Measurements from ENCODE around the gene HEMK1.

Gene HEMK1

GRCh38 chr3:50545781-50546180, 23.5 kb upstream of the HEMK1 start:
- no peak for DNase-seq

- no peak for DNase-seq
These were observed 20.1 kb upstream of the HEMK1 start for GRCh38 chr3:50549226-50549625.

GRCh38 chr3:50550079-50550736, 19.1 kb upstream of the HEMK1 start:
- DNase-seq = peak; percentile 12

GRCh38 chr3:50551054-50551659, 18.2 kb upstream of the HEMK1 start:
- DNase-seq = no peak

GRCh38 chr3:50551681-50552435, 17.5 kb upstream of the HEMK1 start:
- no peak for DNase-seq

- DNase-seq = no peak
These were observed 16.7 kb upstream of the HEMK1 start for GRCh38 chr3:50552598-50552997.

- DNase-seq = no peak
These were observed 14.8 kb upstream of the HEMK1 start for GRCh38 chr3:50554553-50554952.

- DNase-seq = no peak
These were observed 12.2 kb upstream of the HEMK1 start for GRCh38 chr3:50557106-50557505.

GRCh38 chr3:50557915-50558314, 11.4 kb upstream of the HEMK1 start:
- no peak for DNase-seq

- DNase-seq = no peak
These were observed 9.6 kb upstream of the HEMK1 start for GRCh38 chr3:50559702-50560101.

GRCh38 chr3:50562861-50563260, 6.5 kb upstream of the HEMK1 start:
- no peak for DNase-seq

- DNase-seq = no peak
These were observed 5.5 kb upstream of the HEMK1 start for GRCh38 chr3:50563867-50564266.

GRCh38 chr3:50564321-50564720, 5.0 kb upstream of the HEMK1 start:
- no peak for DNase-seq

- DNase-seq = no peak
These were observed 2.3 kb upstream of the HEMK1 start for GRCh38 chr3:50567011-50567385.

GRCh38 chr3:50567386-50568167, 1.7 kb upstream of the HEMK1 start, which contains the start of gene C3orf18:
Gene C3orf18, minus strand, starts transcription at chr3:50567747. Its CDS starts 2,048 bp downstream, at chr3:50565699.
- DNase-seq = peak; percentile 49

- no peak for DNase-seq
These were observed 1.4 kb downstream of the HEMK1 start for GRCh38 chr3:50570508-50571279.

- DNase-seq = no peak
These were observed 2.2 kb downstream of the HEMK1 start for GRCh38 chr3:50571486-50571885.

GRCh38 chr3:50572158-50572557, 2.8 kb downstream of the HEMK1 start:
- DNase-seq = peak; percentile 30

GRCh38 chr3:50572801-50573371, 3.6 kb downstream of the HEMK1 start:
- no peak for DNase-seq

- DNase-seq = no peak
These were observed 4.5 kb downstream of the HEMK1 start for GRCh38 chr3:50573566-50574443.

- DNase-seq = no peak
These were observed 5.1 kb downstream of the HEMK1 start for GRCh38 chr3:50574444-50574831.
